HCT116 (cell line): ENCODE results near the gene EIF6. TPM values are rescaled to one million over a fixed set of nuclear protein-coding genes. Genes with fewer than 3 reads are reported as not detected.

Experiments used
- ATAC-seq: fragments of 200-7000 bp; cut with Tn5 transposase; 2 replicates; pipeline ENCODE4 v1.9.1; 2020; ENCODE audit warnings: mild to moderate bottlenecking, moderate library complexity
- BruUV-seq: library from RNA; stranded (reverse); fragments of 400-500 nt; replicated peaks from 2 replicates; lab custom pipeline; 2021; lab: Mats Ljungman, UMichigan
- CTCF ChIA-PET: fragments of 300-600 bp; sonication (Branson Sonifier 250); formaldehyde crosslinking; loops from one replicate; lab custom pipeline; 2021; ENCODE audit warnings: antibody characterized with exemption; lab: Charles Lee
- POLR2A ChIA-PET: fragments of 300-600, 350-600 bp; sonication (Branson Sonifier 250); formaldehyde crosslinking; loops from one replicate; lab custom pipeline; 2021; ENCODE audit warnings: antibody characterized with exemption; lab: Charles Lee
- RAD21 ChIA-PET, 2 experiments: fragments of 300-600 bp; sonication (Branson Sonifier 250); formaldehyde crosslinking; loops; one replicate each; lab custom pipeline; 2023; ENCODE audit warnings: low total read pairs in 2 of 2; ENCODE audit not compliant: uncharacterized antibody in 2 of 2, unreplicated experiment in 2 of 2, low non-redundant PET in 1 of 2; lab: Charles Lee
- DNase-seq: peaks from one replicate; pipeline ENCODE4 v3.0.0-alpha.2; 2010; ENCODE audit warnings: low read depth, low spot score
- H2AFZ ChIP-seq: fragments of 200-600 bp; shearing (Covaris generic), sonication (generic); 2 replicates; pipeline ENCODE4 v1.6.1; 2017; ENCODE audit warnings: low read depth, mixed run types, mixed read lengths, antibody characterized with exemption, low read length; ENCODE audit not compliant: poor library complexity, severe bottlenecking
- H3K27ac ChIP-seq: 2 replicates; pipeline ENCODE4 v1.5.1; 2012; ENCODE audit warnings: low read depth, low read length
- H3K27me3 ChIP-seq: fragments of 200-600 bp; sonication (generic); 2 replicates; pipeline ENCODE4 v1.6.1; 2016; ENCODE audit warnings: mixed run types, low read length, mixed read lengths; ENCODE audit not compliant: insufficient read depth
- H3K36me3 ChIP-seq, 2 experiments: fragments of 200-500 bp in 1 of 2; fragments of 200-600 bp in 1 of 2; sonication (Bioruptor generic) in 1 of 2; sonication (generic) in 1 of 2; 2 replicates each; pipeline versions ENCODE4 v1.5.1 to v1.6.1; 2014 to 2016; ENCODE audit warnings: low read length in 2 of 2, inconsistent platforms in 1 of 2, mixed read lengths in 1 of 2, mixed run types in 1 of 2; ENCODE audit not compliant: insufficient read depth in 2 of 2, control insufficient read depth in 1 of 2
- H3K4me1 ChIP-seq, 2 experiments: fragments of 200-600 bp in 1 of 2; sonication (generic) in 1 of 2; 2 replicates each; pipeline versions ENCODE4 v1.5.1 to v1.6.1; 2012 to 2017; ENCODE audit warnings: low read length in 2 of 2, inconsistent platforms in 1 of 2, mild to moderate bottlenecking in 1 of 2, mixed read lengths in 1 of 2, mixed run types in 1 of 2, moderate library complexity in 1 of 2; ENCODE audit not compliant: insufficient read depth in 2 of 2, control insufficient read depth in 1 of 2
- H3K4me2 ChIP-seq: fragments of 200-600 bp; sonication (generic); 2 replicates; pipeline ENCODE4 v1.6.1; 2017; ENCODE audit warnings: mixed run types, low read length, mixed read lengths
- H3K4me3 ChIP-seq, 2 experiments: fragments of 200-600 bp in 1 of 2; sonication (generic) in 1 of 2; replicated peaks in 1 of 2; 2 replicates each; pipeline ENCODE4 v1.5.1; 2011 to 2016; ENCODE audit warnings: low read length in 2 of 2, control low read depth in 1 of 2, low read depth in 1 of 2, mild to moderate bottlenecking in 1 of 2, mixed read lengths in 1 of 2, mixed run types in 1 of 2
- H3K79me2 ChIP-seq: fragments of 200-600 bp; sonication (generic); 2 replicates; pipeline ENCODE4 v1.6.1; 2017; ENCODE audit warnings: mild to moderate bottlenecking, mixed run types, low read length, moderate library complexity, mixed read lengths; ENCODE audit not compliant: insufficient read depth
- H3K9ac ChIP-seq: fragments of 200-600 bp; sonication (generic); 2 replicates; pipeline ENCODE4 v1.6.1; 2016; ENCODE audit warnings: low read length, mixed read lengths
- H3K9me2 ChIP-seq: fragments of 200-600 bp; sonication (generic), shearing (Covaris generic); 2 replicates; pipeline ENCODE4 v1.6.1; 2017; ENCODE audit warnings: mixed run types, mild to moderate bottlenecking, moderate library complexity; ENCODE audit not compliant: insufficient read depth
- H3K9me3 ChIP-seq, 2 experiments: fragments of 200-500 bp in 1 of 2; fragments of 200-600 bp in 1 of 2; sonication (Bioruptor generic) in 1 of 2; sonication (generic) in 1 of 2; 2 replicates each; pipeline ENCODE4 v1.6.1; 2014 to 2017; ENCODE audit warnings: low read length in 2 of 2, mixed read lengths in 2 of 2, inconsistent platforms in 1 of 2, low read depth in 1 of 2, mild to moderate bottlenecking in 1 of 2, mixed run types in 1 of 2, moderate library complexity in 1 of 2; ENCODE audit not compliant: control insufficient read depth in 1 of 2, insufficient read depth in 1 of 2
- H4K20me1 ChIP-seq: fragments of 200-600 bp; sonication (generic), shearing (Covaris generic); 2 replicates; pipeline ENCODE4 v1.6.1; 2017; ENCODE audit warnings: mixed run types, mild to moderate bottlenecking, moderate library complexity; ENCODE audit not compliant: insufficient read depth
- FOSL1 ChIP-seq: IDR thresholded peaks from 2 replicates; pipeline ENCODE4 v1.6.1; 2012; ENCODE audit warnings: low read depth
- JUND ChIP-seq: IDR thresholded peaks from 2 replicates; pipeline ENCODE4 v1.6.1; 2012
- POLR2A ChIP-seq: IDR thresholded peaks from 2 replicates; pipeline ENCODE4 v1.7.0; 2011; ENCODE audit warnings: borderline replicate concordance; ENCODE audit not compliant: insufficient read depth, insufficient read length; ENCODE audit errors: extremely low read depth
- TCF7L2 ChIP-seq: IDR thresholded peaks from 2 replicates; pipeline ENCODE4 v1.7.0; 2011; ENCODE audit warnings: borderline replicate concordance, inconsistent platforms; ENCODE audit not compliant: insufficient read depth, insufficient read length; ENCODE audit errors: extremely low read depth
- ZNF274 ChIP-seq: fragments of 200-500 bp; sonication (Bioruptor generic); IDR thresholded peaks from 2 replicates; pipeline ENCODE4 v1.6.1; 2014; ENCODE audit warnings: mild to moderate bottlenecking, low read depth, low read length, inconsistent platforms
- intact Hi-C: fragments of 100-400 bp; cut with micrococcal nuclease; formaldehyde crosslinking; loops from 2 replicates; pipeline ENCODE4 v1.10.0; 2022
- total RNA-seq: library from RNA; stranded (reverse); gene quantifications from one replicate; pipeline ENCODE4 v1.2.1, GENCODE V29; 2021; ENCODE audit not compliant: unreplicated experiment
- TF ChIP-seq, protein P1 (sequence below), 3 experiments: fragments of 200-600 bp in 1 of 3; sonication (generic) in 1 of 3; IDR thresholded peaks in 2 of 3; conservative IDR thresholded peaks in 1 of 3; 2 replicates each; pipeline ENCODE4 v1.5.1; 2012 to 2017; ENCODE audit warnings: low read depth in 2 of 3, low read length in 2 of 3, antibody characterized with exemption in 1 of 3, borderline replicate concordance in 1 of 3, control low read depth in 1 of 3, mild to moderate bottlenecking in 1 of 3, mixed read lengths in 1 of 3, mixed run types in 1 of 3, moderate library complexity in 1 of 3; ENCODE audit not compliant: insufficient read depth in 1 of 3
- TF ChIP-seq, protein P2 (sequence below): IDR thresholded peaks from 2 replicates; pipeline ENCODE4 v1.6.1; 2011; ENCODE audit warnings: mild to moderate bottlenecking, low read length, moderate library complexity; ENCODE audit not compliant: insufficient replicate concordance; ENCODE audit errors: extremely low read depth
- TF ChIP-seq, protein P3 (sequence below): IDR thresholded peaks from 2 replicates; pipeline ENCODE4 v1.6.1; 2012

Gene EIF6
- total RNA-seq, 1 experiment from 2014 or later, result 209 TPM

DNA sequence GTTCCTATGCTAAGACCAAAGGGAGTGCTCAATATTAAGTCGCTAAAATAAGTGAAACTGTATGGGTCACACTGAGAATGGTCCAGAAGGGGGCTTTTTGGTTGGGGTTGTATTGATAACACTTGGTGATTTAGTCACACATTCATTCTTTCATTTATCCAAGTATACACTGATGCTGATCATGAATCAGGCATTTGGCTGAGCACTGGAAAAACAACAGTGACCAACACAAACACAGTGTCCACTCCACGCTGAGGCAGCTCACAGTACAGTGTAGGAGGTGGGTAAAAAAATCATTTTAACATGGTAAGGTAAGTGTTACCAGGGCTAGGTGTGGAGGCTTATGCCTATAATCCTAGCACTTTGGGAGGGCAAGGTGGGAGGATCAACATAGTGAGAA is 16.9 kb upstream of the EIF6 start:
- ChIA-PET POLR2A (no interaction called here), RAD21 (no interaction called here), CTCF (interaction anchor here (1.2 to 9.7 kb wide), 3 partner anchors 17 to 146 kb away, joined by 3 to 108 read pairs (median 8); partner anchors contain the start of gene EIF6)
- Histone ChIP-seq H3K9me2 (no peaks in the 10 kb centered on the region), H3K9me3 (no peaks in the 10 kb centered on the region), H3K27me3 (no peaks in the 10 kb centered on the region), H4K20me1 (no peaks in the 10 kb centered on the region), H3K9ac (no peak overlapping the region), H3K4me2 (no peak overlapping the region), H2AFZ (no peak overlapping the region), H3K4me1 (peaks cover 30 to 55% of the 10 kb centered on the region in 2 experiments), H3K79me2 (no peaks in the 10 kb centered on the region), H3K27ac (no peak overlapping the region), H3K4me3 (no peak overlapping the region), H3K36me3 (0 out of 4 replicates have a peak, but pooled peaks cover 0 to 2% of the 10 kb centered on the region in 2 experiments)
- TF ChIP-seq, protein P1, sequence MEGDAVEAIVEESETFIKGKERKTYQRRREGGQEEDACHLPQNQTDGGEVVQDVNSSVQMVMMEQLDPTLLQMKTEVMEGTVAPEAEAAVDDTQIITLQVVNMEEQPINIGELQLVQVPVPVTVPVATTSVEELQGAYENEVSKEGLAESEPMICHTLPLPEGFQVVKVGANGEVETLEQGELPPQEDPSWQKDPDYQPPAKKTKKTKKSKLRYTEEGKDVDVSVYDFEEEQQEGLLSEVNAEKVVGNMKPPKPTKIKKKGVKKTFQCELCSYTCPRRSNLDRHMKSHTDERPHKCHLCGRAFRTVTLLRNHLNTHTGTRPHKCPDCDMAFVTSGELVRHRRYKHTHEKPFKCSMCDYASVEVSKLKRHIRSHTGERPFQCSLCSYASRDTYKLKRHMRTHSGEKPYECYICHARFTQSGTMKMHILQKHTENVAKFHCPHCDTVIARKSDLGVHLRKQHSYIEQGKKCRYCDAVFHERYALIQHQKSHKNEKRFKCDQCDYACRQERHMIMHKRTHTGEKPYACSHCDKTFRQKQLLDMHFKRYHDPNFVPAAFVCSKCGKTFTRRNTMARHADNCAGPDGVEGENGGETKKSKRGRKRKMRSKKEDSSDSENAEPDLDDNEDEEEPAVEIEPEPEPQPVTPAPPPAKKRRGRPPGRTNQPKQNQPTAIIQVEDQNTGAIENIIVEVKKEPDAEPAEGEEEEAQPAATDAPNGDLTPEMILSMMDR (IDR thresholded peaks at IDR 0.05 in 2 of 3, conservative IDR thresholded peaks at IDR 0.05 in 1 of 3; ENCODE audit: borderline replicate concordance in 1 of 3, insufficient read depth in 1 of 3, low read depth in 2 of 3, low read length in 2 of 3), result no peak
- TF ChIP-seq JUND (no peak), ZNF274 (no peak), FOSL1 (no peak), POLR2A (no peak), TCF7L2 (no peak)
- TF ChIP-seq, protein P2, sequence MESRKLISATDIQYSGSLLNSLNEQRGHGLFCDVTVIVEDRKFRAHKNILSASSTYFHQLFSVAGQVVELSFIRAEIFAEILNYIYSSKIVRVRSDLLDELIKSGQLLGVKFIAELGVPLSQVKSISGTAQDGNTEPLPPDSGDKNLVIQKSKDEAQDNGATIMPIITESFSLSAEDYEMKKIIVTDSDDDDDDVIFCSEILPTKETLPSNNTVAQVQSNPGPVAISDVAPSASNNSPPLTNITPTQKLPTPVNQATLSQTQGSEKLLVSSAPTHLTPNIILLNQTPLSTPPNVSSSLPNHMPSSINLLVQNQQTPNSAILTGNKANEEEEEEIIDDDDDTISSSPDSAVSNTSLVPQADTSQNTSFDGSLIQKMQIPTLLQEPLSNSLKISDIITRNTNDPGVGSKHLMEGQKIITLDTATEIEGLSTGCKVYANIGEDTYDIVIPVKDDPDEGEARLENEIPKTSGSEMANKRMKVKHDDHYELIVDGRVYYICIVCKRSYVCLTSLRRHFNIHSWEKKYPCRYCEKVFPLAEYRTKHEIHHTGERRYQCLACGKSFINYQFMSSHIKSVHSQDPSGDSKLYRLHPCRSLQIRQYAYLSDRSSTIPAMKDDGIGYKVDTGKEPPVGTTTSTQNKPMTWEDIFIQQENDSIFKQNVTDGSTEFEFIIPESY, result no peak
- TF ChIP-seq, protein P3, sequence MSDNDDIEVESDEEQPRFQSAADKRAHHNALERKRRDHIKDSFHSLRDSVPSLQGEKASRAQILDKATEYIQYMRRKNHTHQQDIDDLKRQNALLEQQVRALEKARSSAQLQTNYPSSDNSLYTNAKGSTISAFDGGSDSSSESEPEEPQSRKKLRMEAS, result no peak
- intact Hi-C loops, result no loop called here
- DNase-seq, result no peak
- ATAC-seq, result no peak
- BruUV-seq, result no TSS peak
